ENCODE measurements around the gene ATP10A. TPM values are rescaled to one million over a fixed set of nuclear protein-coding genes. Genes with fewer than 3 reads are reported as not detected.
A peak's percentile ranks its signal among the peaks of the same experiment; 100 is the strongest.

The ATP10A gene
- total RNA-seq, 1 donor from 2014 or later, result 0.26 TPM

GRCh38 chr15:25670025-25670554 lies 193.0 kb downstream of the ATP10A start:
- Histone ChIP-seq H3K4me3 (ENCODE audit: low read depth, low read length) (no peak overlapping the region), H3K27me3 (ENCODE audit: control insufficient read depth, insufficient read depth, low read length) (peaks cover 1% of the 10 kb centered on the region), H3K36me3 (ENCODE audit: control insufficient read depth, insufficient read depth, low read length) (no peaks in the 10 kb centered on the region)
- TF ChIP-seq, protein P1, sequence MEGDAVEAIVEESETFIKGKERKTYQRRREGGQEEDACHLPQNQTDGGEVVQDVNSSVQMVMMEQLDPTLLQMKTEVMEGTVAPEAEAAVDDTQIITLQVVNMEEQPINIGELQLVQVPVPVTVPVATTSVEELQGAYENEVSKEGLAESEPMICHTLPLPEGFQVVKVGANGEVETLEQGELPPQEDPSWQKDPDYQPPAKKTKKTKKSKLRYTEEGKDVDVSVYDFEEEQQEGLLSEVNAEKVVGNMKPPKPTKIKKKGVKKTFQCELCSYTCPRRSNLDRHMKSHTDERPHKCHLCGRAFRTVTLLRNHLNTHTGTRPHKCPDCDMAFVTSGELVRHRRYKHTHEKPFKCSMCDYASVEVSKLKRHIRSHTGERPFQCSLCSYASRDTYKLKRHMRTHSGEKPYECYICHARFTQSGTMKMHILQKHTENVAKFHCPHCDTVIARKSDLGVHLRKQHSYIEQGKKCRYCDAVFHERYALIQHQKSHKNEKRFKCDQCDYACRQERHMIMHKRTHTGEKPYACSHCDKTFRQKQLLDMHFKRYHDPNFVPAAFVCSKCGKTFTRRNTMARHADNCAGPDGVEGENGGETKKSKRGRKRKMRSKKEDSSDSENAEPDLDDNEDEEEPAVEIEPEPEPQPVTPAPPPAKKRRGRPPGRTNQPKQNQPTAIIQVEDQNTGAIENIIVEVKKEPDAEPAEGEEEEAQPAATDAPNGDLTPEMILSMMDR (IDR thresholded peaks at IDR 0.05; ENCODE audit: insufficient read depth, low read length, severe bottlenecking), result no peak
- FAIRE-seq, result no peak
- no peak for DNase-seq (ENCODE audit: low read depth)

- TF ChIP-seq, protein P1 (IDR thresholded peaks at IDR 0.05; ENCODE audit: insufficient read depth, low read length, severe bottlenecking), result no peak
- no peaks in the 10 kb centered on the region for H3K36me3 ChIP-seq (ENCODE audit: control insufficient read depth, insufficient read depth, low read length)
- DNase-seq (ENCODE audit: low read depth) (no peak), FAIRE-seq (no peak)
- H3K4me3 ChIP-seq (ENCODE audit: low read depth, low read length), result no peak overlapping the region
- peaks cover 1% of the 10 kb centered on the region for H3K27me3 ChIP-seq (ENCODE audit: control insufficient read depth, insufficient read depth, low read length)
Measured at GRCh38 chr15:25668901-25669300, 194.2 kb downstream of the ATP10A start.

- TF ChIP-seq, protein P1 (IDR thresholded peaks at IDR 0.05; ENCODE audit: insufficient read depth, low read length, severe bottlenecking), result no peak
- FAIRE-seq, result no peak
- no peak for DNase-seq (ENCODE audit: low read depth)
Measured at GRCh38 chr15:25668236-25668795, 194.8 kb downstream of the ATP10A start.

DNA sequence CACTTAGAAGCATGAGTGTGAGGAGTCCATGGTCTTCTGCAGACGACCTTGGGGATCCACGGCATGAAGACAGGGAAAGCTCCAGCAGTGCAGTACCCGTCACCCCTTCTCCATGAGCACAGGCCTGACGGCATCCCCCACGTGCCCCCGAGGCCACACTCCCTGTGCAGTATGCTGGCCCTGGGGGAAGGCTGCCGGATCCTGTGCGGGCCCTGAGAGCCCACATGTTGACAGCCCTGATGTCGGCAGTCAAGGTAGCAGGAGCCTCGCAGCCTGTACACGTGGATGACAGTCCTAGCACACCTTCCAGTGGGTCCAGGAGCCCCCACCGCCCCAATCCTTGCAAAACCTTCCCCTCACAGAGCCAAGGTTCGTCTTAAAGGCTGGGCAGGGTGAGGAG lies 195.3 kb downstream of the ATP10A start:
- no peaks in the 10 kb centered on the region for H3K36me3 ChIP-seq (ENCODE audit: control insufficient read depth, insufficient read depth, low read length)
- DNase-seq (ENCODE audit: low read depth) (no peak), FAIRE-seq (no peak)
- TF ChIP-seq, protein P1 (IDR thresholded peaks at IDR 0.05; ENCODE audit: insufficient read depth, low read length, severe bottlenecking), result no peak
- no peak overlapping the region for H3K4me3 ChIP-seq (ENCODE audit: low read depth, low read length)
- peaks cover 1% of the 10 kb centered on the region for H3K27me3 ChIP-seq (ENCODE audit: control insufficient read depth, insufficient read depth, low read length)

More at GRCh38 chr15:25668236-25668795, 194.8 kb downstream of the ATP10A start:
- Histone ChIP-seq H3K27me3 (ENCODE audit: control insufficient read depth, insufficient read depth, low read length) (peaks cover 1% of the 10 kb centered on the region), H3K4me3 (ENCODE audit: low read depth, low read length) (no peak overlapping the region), H3K36me3 (ENCODE audit: control insufficient read depth, insufficient read depth, low read length) (no peaks in the 10 kb centered on the region)

- Histone ChIP-seq H3K4me3 (ENCODE audit: low read depth, low read length) (no peak overlapping the region), H3K36me3 (ENCODE audit: control insufficient read depth, insufficient read depth, low read length) (no peaks in the 10 kb centered on the region), H3K27me3 (ENCODE audit: control insufficient read depth, insufficient read depth, low read length) (peaks cover 1% of the 10 kb centered on the region)
- DNase-seq (ENCODE audit: low read depth) (no peak), FAIRE-seq (no peak)
- TF ChIP-seq, protein P1 (IDR thresholded peaks at IDR 0.05; ENCODE audit: insufficient read depth, low read length, severe bottlenecking), result no peak
Measured at GRCh38 chr15:25665913-25666312, 197.2 kb downstream of the ATP10A start.

GRCh38 chr15:25664761-25665160 lies 198.4 kb downstream of the ATP10A start:
- DNase-seq (ENCODE audit: low read depth), result peak; percentile 3
- peak; percentile 36 for FAIRE-seq
- H3K36me3 ChIP-seq (ENCODE audit: control insufficient read depth, insufficient read depth, low read length), result no peaks in the 10 kb centered on the region
- no peaks in the 10 kb centered on the region for H3K27me3 ChIP-seq (ENCODE audit: control insufficient read depth, insufficient read depth, low read length)
- TF ChIP-seq, protein P1 (IDR thresholded peaks at IDR 0.05; ENCODE audit: insufficient read depth, low read length, severe bottlenecking), result no peak
- H3K4me3 ChIP-seq (ENCODE audit: low read depth, low read length), result no peak overlapping the region

All from bronchial epithelial cell (primary cell).